Adrenal gland (tissue), 12 donors: ENCODE data around the gene CCDC122. TPM values are rescaled to one million over a fixed set of nuclear protein-coding genes. Genes with fewer than 3 reads are reported as not detected.

Source experiments
- DNase-seq, 7 donors: peaks; one replicate each; pipeline ENCODE4 v3.0.0-alpha.2; 2019 to 2020
- H3K27ac ChIP-seq, 5 donors: fragments of 200-600 bp; sonication (generic) in 4 of 5; 1 replicate in 3 of 5; 2 replicates in 2 of 5; pipeline versions ENCODE4 v1.5.1 to v1.8.0; 2016 to 2020; ENCODE audit warnings: mild to moderate bottlenecking in 1 of 5
- H3K27me3 ChIP-seq: fragments of 200-600 bp; 2 replicates; pipeline ENCODE4 v1.8.0; 2021
- H3K36me3 ChIP-seq, 2 donors: fragments of 200-600 bp; replicated peaks in 1 of 2; 1 replicate in 1 of 2; 2 replicates in 1 of 2; pipeline versions ENCODE4 v1.5.1 to v1.8.0; 2018 to 2022
- H3K4me1 ChIP-seq, 2 donors: fragments of 200-600 bp; replicated peaks in 1 of 2; 1 replicate in 1 of 2; 2 replicates in 1 of 2; pipeline versions ENCODE4 v1.5.1 to v1.8.0; 2018 to 2021
- H3K4me3 ChIP-seq, 4 donors: fragments of 200-600 bp; sonication (generic) in 3 of 4; one replicate each; pipeline ENCODE4 v1.5.1; 2016 to 2018
- H3K9me3 ChIP-seq, 3 donors: fragments of 200-600 bp; sonication (generic) in 1 of 3; replicated peaks in 1 of 3; 1 replicate in 2 of 3; 2 replicates in 1 of 3; pipeline versions ENCODE4 v1.5.1 to v1.8.0; 2016 to 2021
- CTCF ChIP-seq, 6 experiments: fragments of 450-650 bp in 4 of 6; fragments of 200-600 bp in 2 of 6; sonication (generic) in 1 of 6; IDR thresholded peaks; 1 replicate in 5 of 6; 2 replicates in 1 of 6; pipeline versions ENCODE4 v1.5.1 to v1.8.0; 2016 to 2021; ENCODE audit warnings: antibody characterized with exemption in 6 of 6, mild to moderate bottlenecking in 2 of 6, moderate library complexity in 1 of 6
- POLR2A ChIP-seq, 2 donors: fragments of 450-650 bp; IDR thresholded peaks; one replicate each; pipeline ENCODE4 v1.6.1; 2017; ENCODE audit warnings: antibody characterized with exemption in 2 of 2, mild to moderate bottlenecking in 2 of 2, moderate library complexity in 1 of 2
- WGBS, 4 donors: extraction: QIAGEN DNeasy Blood & Tissue Kit in 2 of 4; methylation state at CpG; one replicate each; pipeline versions ENCODE4 v1.1.5 to v1.1.7; 2013 to 2017; 5-methylcytosine and 5-hydroxymethylcytosine counted together
- intact Hi-C, 2 donors: fragments of 100-400 bp; cut with DNase I; formaldehyde crosslinking; loops; one replicate each; pipeline versions ENCODE4 v1.14.1 to v1.15.0; 2022 to 2023
- polyA plus RNA-seq, 3 donors: library from polyadenylated mRNA; stranded (reverse); fragments of 200-250 nt in 2 of 3; fragments of 350-450 nt in 1 of 3; fragmentation: Illumina TruSeq in 1 of 3; extraction: RNeasy Lipid Tissue Mini Kit (QIAGEN cat#74804) in 1 of 3; gene quantifications; one replicate each; pipeline ENCODE4 v1.2.3, GENCODE V29; 2013 to 2014
- total RNA-seq, 9 donors: library from RNA; depleted of rRNA in 4 of 9; stranded (reverse); fragments of >200 nt in 4 of 9; fragments of 120-200 nt in 1 of 9; fragmentation: NEBNext Ultra II Directional in 1 of 9; extraction: Animal tissue kit (Norgen Biotek cat#: 25700) in 1 of 9; gene quantifications; one replicate each; pipeline versions ENCODE4 v1.1.0 to v1.2.4, GENCODE V29; 2013 to 2023
- donor health status: healthy with polysubstance abuse.
- donor health status: Bipolar disorder and iron deficiency.
- donor health status: DM: yes; HTN: yes; CAD: no.
- donor health status: DM: no; HTN: no; CAD: no.
- donor health status: DM: no; HTN: no; CAD: no.
- donor health status: DM: yes; HTN: yes; CAD: no.

Gene CCDC122
- total and polyA plus RNA-seq, 12 donors = 0.79 to 16.8 (median 6.6) TPM

- TF ChIP-seq CTCF (IDR thresholded peaks at IDR 0.05) (no peak), POLR2A (IDR thresholded peaks at IDR 0.05) (no peak)
- Histone ChIP-seq H3K36me3 (no peaks in the 10 kb centered on the region), H3K27me3 (peaks cover 6% of the 10 kb centered on the region), H3K9me3 (no peaks in the 10 kb centered on the region), H3K4me1 (peaks cover 2 to 7% of the 10 kb centered on the region in 2 donors), H3K27ac (no peak overlapping the region), H3K4me3 (no peak overlapping the region)
- no peak for DNase-seq
- intact Hi-C loops = no loop called here
- 73 to 81% (median 80%) methylated on average over 3 of the region's 3 CpGs for WGBS, 4 donors
Measured at GRCh38 chr13:43792076-43792881, 87.3 kb downstream of the CCDC122 start.

- no peak for DNase-seq
- WGBS, 4 donors = 54 to 92% (median 76%) methylated on average over 2 of the region's 2 CpGs
- H3K27ac ChIP-seq = no peak overlapping the region
Measured at GRCh38 chr13:43787997-43788396, 91.5 kb downstream of the CCDC122 start.

GRCh38 chr13:43787518-43787891 is 92.0 kb downstream of the CCDC122 start:
- intact Hi-C loops = no loop called here
- peaks cover 14 to 26% of the 10 kb centered on the region in 2 donors for H3K4me1 ChIP-seq
- WGBS, 4 donors = 18 to 24% (median 22%) methylated on average over 9 of the region's 9 CpGs
- TF ChIP-seq POLR2A (IDR thresholded peaks at IDR 0.05) (no peak), CTCF (IDR thresholded peaks at IDR 0.05) (no peak)
- no peaks in the 10 kb centered on the region for H3K36me3 ChIP-seq
- peaks cover 6% of the 10 kb centered on the region for H3K27me3 ChIP-seq
- peak overlapping the region in 1 of 5 donors; percentile 57 for H3K27ac ChIP-seq
- no peaks in the 10 kb centered on the region for H3K9me3 ChIP-seq
- H3K4me3 ChIP-seq = peak overlapping the region in 2 of 4 donors; percentile 61 to 67
- no peak for DNase-seq

More at GRCh38 chr13:43787997-43788396, 91.5 kb downstream of the CCDC122 start:
- Histone ChIP-seq H3K4me3 (no peak overlapping the region), H3K36me3 (no peaks in the 10 kb centered on the region), H3K27me3 (peaks cover 6% of the 10 kb centered on the region), H3K9me3 (no peaks in the 10 kb centered on the region), H3K4me1 (peaks cover 14 to 26% of the 10 kb centered on the region in 2 donors)
- TF ChIP-seq POLR2A (IDR thresholded peaks at IDR 0.05) (no peak), CTCF (IDR thresholded peaks at IDR 0.05) (peak in 2 of 6 experiments; percentile 23 to 30)
- intact Hi-C loops = no loop called here

- H3K4me3 ChIP-seq = peak within 1 kb of the TSS in 3 of 4 donors; percentile 45 to 67 (median 61)
- H3K27me3 ChIP-seq = peaks cover 6% of the 10 kb centered on the region
- no peaks in the 10 kb centered on the region for H3K36me3 ChIP-seq
- 0 to 1% (median 0%) methylated on average over 5 to 93 of the region's 93 CpGs for WGBS, 4 donors
- TF ChIP-seq CTCF (IDR thresholded peaks at IDR 0.05) (peak in 1 of 6 experiments; percentile 8), POLR2A (IDR thresholded peaks at IDR 0.05) (no peak)
- peak; percentile 32 to 73 (median 46) for DNase-seq
- no peaks in the 10 kb centered on the region for H3K9me3 ChIP-seq
- H3K4me1 ChIP-seq = peaks cover 14 to 26% of the 10 kb centered on the region in 2 donors
- H3K27ac ChIP-seq = peak within 1 kb of the TSS in 2 of 5 donors; percentile 53 to 58
- intact Hi-C loops = no loop called here
Measured at GRCh38 chr13:43786766-43787517, 92.6 kb downstream of the CCDC122 start, which contains the start of gene ENOX1. Gene ENOX1 (minus strand): TSS chr13:43786972.
